HuH-7 (cell line): ENCODE results near the gene FOXK1.

Source experiments
- DNase-seq: peaks from one replicate; pipeline ENCODE4 v3.0.0; 2011; ENCODE audit warnings: low spot score

Gene FOXK1

DNA sequence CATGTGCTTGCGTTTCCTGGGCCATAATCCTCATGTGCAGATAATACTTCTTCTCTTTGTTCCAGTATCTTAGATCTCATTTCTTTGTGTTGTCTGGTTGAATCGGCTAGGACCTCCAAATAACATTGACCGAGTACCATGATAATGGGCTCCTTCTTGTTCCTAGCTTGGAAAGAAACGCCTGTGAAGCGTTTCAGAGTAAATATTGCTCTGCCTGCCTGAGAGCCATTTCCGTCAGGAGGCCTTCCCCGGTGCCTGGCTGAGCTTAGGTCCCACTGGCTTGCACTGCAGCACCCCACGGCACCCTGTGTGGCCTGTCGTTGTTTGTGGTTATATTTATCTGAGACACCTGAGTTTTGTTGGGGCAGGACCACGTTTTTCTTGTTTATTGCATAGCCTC is 17.7 kb downstream of the FOXK1 start:
- no peak for DNase-seq

DNA sequence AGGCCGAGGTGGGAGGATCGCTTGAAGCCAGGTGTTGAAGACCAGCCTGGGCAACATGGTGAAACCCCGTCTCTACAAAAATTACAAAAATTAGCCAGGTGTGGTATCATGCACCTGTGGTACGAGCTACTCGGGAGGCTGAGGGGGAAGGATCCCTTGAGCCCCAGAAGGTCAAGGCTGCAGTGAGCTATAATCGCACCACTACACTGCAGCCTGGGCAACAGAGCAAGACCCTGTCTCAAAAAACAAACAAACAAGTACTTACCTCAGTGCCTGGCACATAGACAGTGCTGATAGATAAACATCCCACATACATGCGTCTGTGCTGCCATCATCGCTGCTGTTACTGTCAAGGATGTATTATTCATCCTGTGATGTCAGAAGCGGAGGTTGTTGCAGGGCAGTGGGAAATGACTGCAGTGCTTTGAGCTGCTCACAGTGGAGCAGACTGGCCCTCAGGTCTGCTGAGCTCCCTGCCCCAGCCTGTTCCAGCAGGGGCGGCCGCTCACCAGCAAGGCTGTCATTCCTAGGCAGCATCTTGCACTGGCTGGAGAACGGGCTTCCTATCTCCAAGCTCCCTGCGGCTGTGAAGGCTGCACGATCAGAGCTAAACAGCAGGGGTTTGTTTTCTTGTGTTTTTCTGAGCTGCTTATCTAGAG is 18.6 kb downstream of the FOXK1 start:
- no peak for DNase-seq

DNA sequence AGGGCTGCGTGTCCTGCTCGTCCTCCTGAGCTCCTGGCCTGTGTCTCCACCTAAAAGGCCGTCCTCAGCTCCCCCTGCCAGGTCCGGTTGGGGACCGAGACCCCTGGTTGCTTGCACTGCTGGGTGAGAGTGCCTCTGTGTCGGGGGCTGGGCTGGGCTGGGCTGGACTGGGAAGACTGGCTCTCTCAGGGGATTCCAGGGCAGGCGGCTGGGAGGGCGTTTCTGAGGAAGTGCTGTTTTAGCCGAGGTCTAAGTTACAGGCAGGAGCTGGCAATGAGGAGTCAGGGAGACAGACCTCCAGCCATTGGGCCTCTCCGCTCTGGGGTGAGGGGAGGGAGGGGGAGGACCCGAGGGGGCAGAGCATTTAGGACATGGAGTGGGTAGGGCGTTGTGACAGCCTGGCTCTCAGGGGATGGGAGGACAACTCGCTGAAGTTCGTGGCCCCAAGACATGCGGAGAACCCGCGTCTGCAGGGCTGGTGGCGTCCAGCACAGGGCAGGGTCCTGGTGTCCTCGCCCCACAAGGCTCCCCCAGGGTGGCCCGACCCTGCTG is 20.9 kb downstream of the FOXK1 start:
- no peak for DNase-seq

DNA sequence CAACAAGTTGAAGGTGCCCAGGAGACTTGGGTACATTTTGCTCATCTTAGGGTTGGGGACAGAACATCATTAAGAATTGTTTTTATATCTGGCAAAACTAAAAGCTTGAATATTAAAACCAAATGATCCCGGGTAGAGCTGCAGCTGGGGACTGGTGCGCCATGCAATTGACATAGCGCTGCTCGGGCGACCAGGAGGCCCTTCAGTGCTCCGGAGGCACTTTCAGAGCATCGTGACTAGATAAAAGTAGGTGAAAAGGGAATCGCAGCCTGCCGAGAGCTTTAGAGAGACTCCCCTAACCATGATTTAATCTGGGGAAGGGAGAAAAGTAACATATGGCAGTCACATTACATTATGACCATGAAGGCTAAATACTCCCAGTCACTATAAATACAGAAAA is 21.4 kb downstream of the FOXK1 start:
- no peak for DNase-seq

DNA sequence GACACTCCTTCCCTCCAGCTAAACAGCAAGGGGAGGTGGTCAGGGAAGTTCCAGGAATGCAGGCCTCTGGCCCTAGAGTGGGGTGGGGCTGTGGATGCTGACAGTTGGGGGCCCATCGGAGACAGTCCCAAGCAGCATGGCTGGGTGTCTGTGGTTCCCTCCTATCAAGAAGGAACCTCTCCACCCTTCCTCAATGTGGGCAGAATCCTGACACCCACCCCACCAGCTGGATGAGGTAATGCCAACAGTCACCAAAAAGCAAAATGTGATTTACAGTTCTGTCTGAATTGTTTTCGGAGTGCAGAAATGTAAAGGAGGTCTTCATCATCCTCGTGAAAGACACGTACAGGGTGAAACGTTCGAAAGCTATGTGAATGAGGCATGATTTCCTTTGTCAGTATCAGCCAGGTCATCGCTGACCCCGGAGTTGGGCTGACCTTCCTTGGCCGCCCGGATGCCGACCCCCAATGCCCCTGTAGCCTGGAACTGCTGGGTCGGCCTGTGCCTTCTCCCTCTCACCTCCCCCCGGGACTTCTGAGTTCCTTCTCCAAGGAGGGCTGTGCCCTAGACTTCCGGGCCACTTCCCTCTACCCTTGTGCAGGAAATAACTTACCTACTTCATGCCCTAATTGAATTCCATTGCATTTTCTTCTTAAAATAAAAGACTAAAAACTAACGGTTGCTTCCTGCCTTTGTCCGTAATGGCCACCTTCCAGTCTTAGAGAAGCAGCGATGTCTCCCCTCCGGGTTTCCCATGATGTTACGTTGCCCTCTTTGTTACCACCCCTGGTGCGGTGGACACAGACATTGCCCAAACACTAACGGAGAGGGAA is 24.5 kb downstream of the FOXK1 start:
- DNase-seq, result no peak

DNA sequence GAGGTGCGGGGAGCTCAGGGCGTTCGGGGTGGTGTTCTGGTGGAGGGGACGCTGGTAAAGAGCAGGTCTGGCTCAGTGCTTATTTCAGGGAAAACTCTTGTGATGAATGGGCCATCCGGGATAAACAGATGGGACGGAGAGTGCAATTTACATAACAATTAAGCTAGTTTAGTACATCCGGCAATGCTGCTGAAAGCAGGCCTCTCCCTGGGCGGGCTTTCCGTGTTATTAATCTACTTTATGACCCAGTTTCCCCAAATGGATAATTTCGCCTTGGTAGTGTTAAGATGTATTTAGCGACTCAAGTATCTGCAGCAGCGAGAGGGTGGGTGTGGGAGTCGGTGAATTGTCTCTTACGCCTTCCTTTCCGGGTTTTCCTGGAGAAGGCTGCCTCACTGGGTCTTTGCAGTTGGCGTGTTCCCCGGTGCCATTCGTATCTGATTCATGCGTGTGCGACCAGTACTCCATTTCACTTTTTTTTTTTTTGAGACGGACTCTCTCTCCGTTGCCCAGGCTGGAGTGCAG is 25.2 kb downstream of the FOXK1 start:
- no peak for DNase-seq

DNA sequence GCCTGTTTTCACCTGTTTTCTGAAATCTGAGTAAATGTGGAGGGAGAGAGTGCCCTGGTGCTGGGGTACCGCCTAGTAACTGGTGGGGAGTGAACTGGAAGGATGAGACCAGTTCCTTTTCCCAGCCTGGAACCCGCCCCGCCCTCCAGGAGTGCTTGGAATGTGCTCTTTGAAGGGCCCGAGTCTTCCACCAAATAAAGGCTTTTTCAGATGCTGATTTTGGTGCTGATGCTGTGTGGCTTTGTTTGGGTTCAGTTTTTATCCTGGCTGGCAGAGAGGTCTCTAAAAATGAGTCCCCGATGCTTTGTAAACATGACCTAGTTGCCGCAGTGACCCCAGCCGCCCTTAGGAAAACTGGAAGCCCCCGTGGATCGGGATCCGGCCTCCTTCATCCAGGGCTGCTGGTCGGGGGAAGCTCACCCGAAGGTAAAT is 25.9 kb downstream of the FOXK1 start:
- DNase-seq, result no peak

DNA sequence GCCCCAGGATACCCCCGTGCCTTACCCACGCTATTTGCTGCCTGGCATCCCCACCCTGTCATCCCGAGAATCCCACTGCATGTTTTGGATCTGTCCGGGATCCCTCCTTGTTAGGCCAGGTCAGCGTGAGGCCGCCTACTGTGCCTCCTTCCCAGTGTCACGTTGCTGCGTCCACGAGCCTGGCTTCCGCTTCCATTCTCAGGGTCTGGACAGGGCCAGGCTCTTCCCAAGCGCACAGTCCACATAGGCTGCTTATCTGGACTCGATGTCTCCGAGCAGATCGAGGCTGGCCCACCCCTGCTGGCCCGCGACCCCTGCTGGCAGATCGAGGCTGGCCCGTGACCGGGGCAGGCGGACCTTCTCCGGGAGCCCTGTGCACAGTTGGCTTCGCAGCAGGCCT is 27.1 kb downstream of the FOXK1 start:
- no peak for DNase-seq

DNA sequence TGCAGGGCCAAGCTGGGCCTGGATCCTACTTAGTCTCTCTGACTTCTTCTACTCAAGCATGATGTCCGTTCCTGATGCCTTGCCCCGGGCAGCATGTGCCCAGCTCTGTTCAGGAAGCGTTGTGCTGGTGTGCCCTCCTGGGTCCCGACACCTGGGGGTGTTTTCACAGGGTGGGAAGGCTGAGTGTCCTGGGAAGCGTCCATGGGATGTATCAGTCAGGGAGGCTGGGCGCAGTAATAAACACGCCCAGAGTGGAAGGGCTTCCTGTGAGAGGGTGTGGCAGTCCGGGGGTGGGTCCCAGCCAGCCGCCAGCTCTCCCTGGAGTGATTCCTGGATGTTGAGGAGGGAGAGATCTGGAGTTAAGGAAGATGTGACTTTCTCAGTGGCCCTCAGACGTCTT is 29.0 kb downstream of the FOXK1 start:
- no peak for DNase-seq

DNA sequence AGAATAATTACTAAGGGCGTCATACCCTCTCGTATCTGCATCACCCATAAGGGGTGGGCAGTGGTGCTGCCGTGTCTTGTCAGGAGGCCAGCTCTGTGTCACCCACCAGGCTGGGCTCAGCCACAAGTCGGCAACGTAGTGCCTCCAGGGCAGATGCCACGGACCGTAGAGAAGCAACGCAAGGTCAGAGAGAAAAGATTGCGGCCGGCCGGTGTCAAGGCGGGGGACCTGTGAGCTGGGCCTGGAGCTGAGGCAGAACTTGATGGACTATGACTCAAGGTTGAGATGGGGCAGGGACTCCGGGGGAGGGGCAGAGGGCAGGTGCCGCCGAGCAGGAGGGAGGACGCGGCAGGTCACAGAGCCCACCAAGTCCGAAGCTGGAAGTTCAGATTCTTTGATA is 29.5 kb downstream of the FOXK1 start:
- DNase-seq, result no peak

DNA sequence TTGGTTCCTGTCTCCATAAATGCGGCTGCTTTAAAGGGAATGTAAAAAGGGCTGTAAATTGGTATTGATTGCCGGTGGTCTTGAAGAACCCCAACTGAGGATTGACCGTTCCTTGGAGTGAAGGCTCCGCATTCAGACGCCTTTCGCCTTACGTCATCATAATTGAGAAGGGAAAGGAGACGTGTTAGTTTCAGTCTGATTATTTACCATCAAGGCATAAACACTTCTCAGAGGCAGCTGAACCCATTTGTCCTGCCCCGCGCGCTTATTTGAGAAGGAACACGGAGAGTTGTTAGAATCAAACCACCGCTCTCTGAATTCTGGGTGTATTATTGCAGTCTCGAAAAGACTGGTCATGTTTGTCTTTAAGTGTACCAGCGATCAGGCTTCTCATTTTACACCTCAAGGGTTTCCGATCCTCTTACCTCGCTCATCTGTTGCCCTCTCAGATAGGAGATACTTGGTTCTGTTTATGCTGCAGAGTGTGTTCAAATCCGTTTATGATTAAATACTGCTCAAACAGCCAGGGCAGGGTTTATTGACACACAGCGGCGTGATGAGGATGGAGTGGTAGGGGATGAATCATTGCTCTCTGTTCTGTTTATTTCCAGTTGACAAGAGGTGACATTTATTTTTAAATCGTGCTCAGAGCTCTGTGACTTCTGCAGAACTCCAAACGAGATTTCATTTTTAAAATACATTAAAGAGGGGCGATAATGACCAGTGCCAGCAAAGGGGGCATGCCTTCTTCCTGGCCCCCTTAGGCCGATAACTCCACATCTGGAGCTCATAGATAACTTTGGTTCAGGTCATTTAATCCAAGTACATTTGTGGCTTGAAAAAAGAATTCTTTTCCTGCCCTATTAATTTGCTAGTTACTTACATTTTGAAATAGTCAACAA is 30.4 kb downstream of the FOXK1 start:
- peak; percentile 93 for DNase-seq

DNA sequence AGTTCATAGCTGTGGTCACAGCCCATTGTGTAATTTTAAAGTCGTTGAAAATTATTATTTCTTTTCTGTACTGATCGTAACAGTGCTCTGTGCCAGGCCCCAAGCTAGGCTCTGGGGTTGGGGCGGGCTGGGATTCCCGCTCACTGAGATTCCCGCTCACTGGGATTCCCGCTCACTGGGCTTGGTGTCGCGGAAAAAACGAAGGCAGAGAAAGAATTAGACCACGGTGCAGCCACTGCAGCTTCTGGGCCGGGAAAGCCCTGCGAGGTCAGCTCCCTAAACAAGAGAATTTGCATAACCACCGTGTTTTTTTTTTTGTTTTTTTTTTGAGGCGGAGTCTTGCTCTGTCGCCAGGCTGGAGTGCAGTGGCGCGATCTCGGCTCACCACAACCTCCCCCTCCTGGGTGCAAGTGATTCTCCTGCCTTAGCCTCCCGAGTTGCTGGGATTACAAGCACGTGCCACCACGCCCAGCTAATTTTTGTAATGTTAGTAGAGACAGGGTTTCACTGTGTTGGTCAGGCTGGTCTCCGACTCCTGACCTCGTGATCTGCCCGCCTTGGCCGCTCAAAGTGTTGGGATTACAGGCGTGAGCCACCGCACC is 31.2 kb downstream of the FOXK1 start:
- no peak for DNase-seq

DNA sequence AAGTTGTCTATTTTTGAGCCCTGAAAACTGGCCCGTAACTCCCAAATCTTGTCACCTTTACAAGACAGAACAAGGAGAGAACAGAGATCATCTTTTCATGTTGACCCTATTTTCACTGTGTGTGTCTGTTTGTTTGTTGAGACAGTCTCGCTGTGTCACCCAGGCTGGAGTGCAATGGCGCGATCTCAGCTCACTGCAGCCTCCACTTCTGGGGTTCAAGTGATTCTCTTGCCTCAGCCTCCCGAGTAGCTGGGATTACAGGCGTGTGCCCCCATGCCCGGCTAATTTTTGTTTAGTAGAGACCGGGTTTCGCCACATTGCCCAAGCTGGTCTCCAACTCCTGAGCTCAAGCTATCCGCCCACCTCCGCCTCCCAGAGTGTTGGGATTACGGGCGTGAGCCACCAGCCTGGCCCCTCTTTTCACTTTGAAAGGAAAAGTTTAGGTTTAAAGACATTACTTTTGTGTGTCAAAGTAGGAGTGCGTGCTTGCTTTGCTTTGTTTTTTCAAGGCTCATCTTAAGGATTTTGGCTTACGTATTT is 32.1 kb downstream of the FOXK1 start:
- no peak for DNase-seq

DNA sequence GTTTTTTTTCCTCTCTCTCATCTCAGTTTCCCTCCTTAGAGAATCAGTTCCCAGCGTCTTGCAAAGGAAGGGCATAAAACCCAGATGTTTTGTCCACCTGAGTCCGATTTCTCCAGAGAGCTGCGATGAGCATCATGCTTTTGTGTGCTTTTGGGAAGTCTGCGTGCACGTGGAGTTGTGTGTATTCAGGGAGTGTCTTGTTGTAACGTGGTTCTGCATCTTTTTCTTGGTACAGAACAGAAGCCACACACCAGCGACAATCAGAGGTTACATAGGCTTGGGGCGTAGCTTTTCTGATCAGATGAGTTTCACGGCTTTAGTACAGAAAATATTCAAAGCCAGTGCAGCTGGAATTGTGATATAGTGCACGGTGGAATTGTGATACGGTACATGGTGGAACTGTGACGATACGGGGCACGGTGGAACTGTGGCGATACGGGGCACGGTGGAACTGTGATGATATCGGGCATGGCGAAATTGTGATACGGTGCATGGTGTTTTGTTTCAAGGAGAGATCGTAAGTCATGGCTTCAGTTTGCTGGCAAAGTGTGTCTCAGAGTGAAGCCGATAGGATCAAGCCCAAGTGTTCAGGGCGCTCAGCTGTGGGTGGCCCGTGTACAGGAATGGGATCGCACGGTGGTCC is 32.8 kb downstream of the FOXK1 start:
- no peak for DNase-seq

DNA sequence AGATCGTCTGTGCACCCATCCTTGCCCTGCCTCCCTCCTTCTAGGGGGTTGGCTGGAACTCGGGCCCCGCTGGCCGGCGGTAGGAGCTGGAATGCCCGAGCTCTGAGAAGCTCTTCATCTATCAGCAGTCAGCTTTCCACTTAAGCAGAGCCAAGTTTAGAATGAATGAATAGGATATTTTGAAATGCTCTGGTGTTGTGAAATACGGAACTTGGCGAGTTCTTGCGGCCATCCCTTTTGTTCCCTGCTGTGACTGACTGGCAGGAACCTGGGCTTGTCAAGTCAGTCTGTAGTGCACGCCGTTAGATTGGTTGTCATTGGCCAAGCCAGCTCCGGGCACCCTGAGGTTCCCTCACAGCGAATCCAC is 33.3 kb downstream of the FOXK1 start:
- peak; percentile 66 for DNase-seq

DNA sequence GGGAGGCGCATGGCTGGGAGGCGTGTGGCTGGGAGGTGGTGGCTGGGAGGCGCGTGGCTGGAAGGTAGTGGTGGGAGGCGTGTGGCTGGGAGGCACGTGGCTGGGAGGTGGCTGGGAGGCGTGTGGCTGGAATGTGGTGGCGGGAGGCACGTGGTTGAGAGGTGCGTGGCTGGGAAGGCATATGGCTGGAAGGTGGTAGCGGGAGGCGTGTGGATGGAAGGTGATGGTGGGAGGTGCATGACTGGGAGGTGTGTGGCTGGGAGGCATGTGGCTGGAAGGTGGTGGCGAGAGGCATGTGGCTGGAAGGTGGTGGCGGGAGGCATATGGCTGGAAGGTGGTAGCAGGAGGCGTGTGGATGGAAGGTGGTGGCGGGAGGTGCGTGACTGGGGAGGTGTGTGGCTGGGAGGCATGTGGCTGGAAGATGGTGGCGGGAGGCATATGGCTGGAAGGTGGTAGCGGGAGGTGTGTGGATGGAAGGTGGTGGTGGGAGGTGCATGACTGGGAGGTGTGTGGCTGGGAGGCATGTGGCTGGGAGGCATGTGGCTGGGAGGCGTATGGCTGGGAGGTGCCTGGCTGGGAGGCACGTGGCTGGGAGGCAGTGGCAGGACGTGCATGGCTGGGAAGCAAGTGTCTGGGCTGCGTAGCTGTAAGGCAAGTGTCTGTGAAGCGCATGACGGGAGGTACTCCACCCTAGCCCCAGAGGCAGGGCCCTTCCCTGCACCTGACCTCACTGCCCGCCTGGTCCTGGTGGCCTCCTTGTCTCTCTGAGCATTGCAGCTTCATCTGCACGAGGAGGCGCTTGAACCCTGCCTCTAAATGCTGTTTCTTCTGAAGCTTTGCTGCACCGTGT is 35.1 kb downstream of the FOXK1 start:
- no peak for DNase-seq

DNA sequence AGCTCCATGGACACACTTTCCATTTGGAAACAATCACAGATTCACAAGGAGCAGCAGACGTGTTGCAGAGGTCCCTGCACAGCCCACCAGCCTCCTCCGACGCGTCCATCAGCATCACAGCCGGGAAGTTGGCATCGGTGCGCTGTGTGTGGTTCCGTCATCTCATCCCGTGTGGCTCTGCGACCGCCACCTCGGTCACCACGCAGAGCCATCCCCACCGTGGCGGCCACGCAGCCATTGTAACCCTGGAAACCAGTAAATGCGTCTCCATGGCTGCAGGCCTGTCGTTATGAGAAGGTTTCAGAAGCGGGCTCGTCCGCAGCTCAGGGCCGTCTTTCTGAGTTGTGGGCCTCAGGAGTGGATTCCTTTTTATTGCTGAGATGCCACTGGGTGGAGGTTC is 36.0 kb downstream of the FOXK1 start:
- no peak for DNase-seq

DNA sequence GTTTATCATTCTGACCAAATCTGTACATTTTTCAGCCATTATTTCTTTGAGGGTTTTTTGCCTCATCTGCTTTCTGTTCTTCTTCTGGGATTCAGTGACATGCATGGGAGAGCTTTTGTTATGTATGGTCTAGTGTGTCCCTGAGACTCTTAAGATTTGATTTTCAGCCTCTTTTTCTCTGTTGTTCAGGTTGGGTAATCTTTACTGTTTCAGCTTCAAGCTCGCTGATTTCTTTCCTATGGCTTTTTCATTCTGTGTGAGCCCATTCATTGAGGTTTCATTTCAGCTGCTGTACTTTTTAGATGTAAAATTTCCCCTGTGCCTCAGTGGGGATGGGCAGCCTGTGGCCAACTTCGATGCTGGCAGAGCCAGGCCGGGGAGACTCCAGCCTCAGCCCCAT is 38.1 kb downstream of the FOXK1 start:
- no peak for DNase-seq

DNA sequence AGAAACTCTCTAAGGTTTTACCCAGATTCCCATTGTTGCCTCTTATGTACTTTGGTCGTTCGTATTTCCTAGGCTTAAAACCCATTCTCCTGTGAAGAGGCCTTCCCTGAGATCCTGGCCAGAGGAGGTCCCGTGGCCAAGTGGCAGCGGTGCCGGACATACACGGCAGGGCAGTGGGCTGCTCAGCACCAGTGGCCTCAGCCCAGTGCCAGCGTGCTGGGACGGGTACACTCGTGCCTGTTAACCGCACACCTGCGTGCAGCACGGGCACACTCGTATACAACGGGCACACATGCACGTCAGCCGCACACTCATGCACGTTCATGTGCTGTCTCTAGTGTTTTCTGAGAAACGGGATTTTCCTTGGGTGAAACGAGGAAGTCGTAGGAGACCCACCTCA is 40.2 kb downstream of the FOXK1 start:
- no peak for DNase-seq
